Calu3 (cell line): ENCODE results near the gene CDPF1. TPM values are rescaled to one million over a fixed set of nuclear protein-coding genes. Genes with fewer than 3 reads are reported as not detected.

Experiments used
- BruUV-seq: library from RNA; stranded (reverse); fragments of 400-500 nt; replicated peaks from 2 replicates; lab custom pipeline; 2021; lab: Mats Ljungman, UMichigan
- CTCF ChIA-PET: fragments of 300-600 bp; sonication (Branson Sonifier 250); formaldehyde crosslinking; loops from one replicate; lab custom pipeline; 2022; ENCODE audit warnings: antibody characterized with exemption; lab: Charles Lee
- DNase-seq: peaks from one replicate; pipeline ENCODE4 v3.0.0; 2022
- H3K27ac Mint-ChIP-seq: one replicate; pipeline ENCODE4 v1.8.0; 2022; ENCODE audit warnings: mixed read lengths; ENCODE audit not compliant: unreplicated experiment
- H3K27me3 Mint-ChIP-seq: one replicate; pipeline ENCODE4 v1.8.0; 2022; ENCODE audit warnings: mixed read lengths; ENCODE audit not compliant: unreplicated experiment
- H3K36me3 Mint-ChIP-seq: one replicate; pipeline ENCODE4 v1.8.0; 2022; ENCODE audit warnings: mild to moderate bottlenecking, moderate library complexity, mixed read lengths; ENCODE audit not compliant: insufficient read depth, unreplicated experiment
- H3K4me1 Mint-ChIP-seq: one replicate; pipeline ENCODE4 v1.8.0; 2022; ENCODE audit warnings: mild to moderate bottlenecking, low read depth, mixed read lengths; ENCODE audit not compliant: unreplicated experiment
- H3K4me3 Mint-ChIP-seq: one replicate; pipeline ENCODE4 v1.8.0; 2022; ENCODE audit warnings: mild to moderate bottlenecking, low read depth, moderate library complexity, mixed read lengths; ENCODE audit not compliant: unreplicated experiment
- H3K9me3 Mint-ChIP-seq: one replicate; pipeline ENCODE4 v1.8.0; 2022; ENCODE audit warnings: low read depth, mixed read lengths; ENCODE audit not compliant: unreplicated experiment
- intact Hi-C: fragments of 100-400 bp; cut with micrococcal nuclease; formaldehyde crosslinking; loops from one replicate; pipeline ENCODE4 v1.10.0; 2022; ENCODE audit not compliant: unreplicated experiment
- total RNA-seq: library from RNA; stranded (reverse); gene quantifications from 2 replicates; pipeline ENCODE4 v1.2.3, GENCODE V29; 2022
- TF ChIP-seq, protein P1 (sequence below): fragments of 200-600 bp; IDR thresholded peaks from one replicate; pipeline ENCODE4 v1.8.0; 2022; ENCODE audit warnings: antibody characterized with exemption; ENCODE audit not compliant: unreplicated experiment

The CDPF1 gene
- total RNA-seq, 1 experiment from 2014 or later = 10.5 TPM

- TF ChIP-seq, protein P1, sequence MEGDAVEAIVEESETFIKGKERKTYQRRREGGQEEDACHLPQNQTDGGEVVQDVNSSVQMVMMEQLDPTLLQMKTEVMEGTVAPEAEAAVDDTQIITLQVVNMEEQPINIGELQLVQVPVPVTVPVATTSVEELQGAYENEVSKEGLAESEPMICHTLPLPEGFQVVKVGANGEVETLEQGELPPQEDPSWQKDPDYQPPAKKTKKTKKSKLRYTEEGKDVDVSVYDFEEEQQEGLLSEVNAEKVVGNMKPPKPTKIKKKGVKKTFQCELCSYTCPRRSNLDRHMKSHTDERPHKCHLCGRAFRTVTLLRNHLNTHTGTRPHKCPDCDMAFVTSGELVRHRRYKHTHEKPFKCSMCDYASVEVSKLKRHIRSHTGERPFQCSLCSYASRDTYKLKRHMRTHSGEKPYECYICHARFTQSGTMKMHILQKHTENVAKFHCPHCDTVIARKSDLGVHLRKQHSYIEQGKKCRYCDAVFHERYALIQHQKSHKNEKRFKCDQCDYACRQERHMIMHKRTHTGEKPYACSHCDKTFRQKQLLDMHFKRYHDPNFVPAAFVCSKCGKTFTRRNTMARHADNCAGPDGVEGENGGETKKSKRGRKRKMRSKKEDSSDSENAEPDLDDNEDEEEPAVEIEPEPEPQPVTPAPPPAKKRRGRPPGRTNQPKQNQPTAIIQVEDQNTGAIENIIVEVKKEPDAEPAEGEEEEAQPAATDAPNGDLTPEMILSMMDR = no peak
These were observed 16.9 kb downstream of the CDPF1 start for GRCh38 chr22:46233231-46233630.

GRCh38 chr22:46230262-46230901 lies 19.7 kb downstream of the CDPF1 start:
- no peak for DNase-seq
- Mint-ChIP-seq H3K27ac (no peak overlapping the region), H3K27me3 (no peaks in the 10 kb centered on the region), H3K9me3 (no peaks in the 10 kb centered on the region), H3K4me1 (no peaks in the 10 kb centered on the region), H3K4me3 (no peak overlapping the region), H3K36me3 (no peaks in the 10 kb centered on the region)
- CTCF ChIA-PET = no interaction called here
- no TSS peak for BruUV-seq
- TF ChIP-seq, protein P1 = no peak
- intact Hi-C loops = no loop called here

More at GRCh38 chr22:46233231-46233630, 16.9 kb downstream of the CDPF1 start:
- Mint-ChIP-seq H3K36me3 (no peaks in the 10 kb centered on the region), H3K4me3 (no peak overlapping the region), H3K27ac (no peak overlapping the region), H3K9me3 (no peaks in the 10 kb centered on the region), H3K4me1 (no peaks in the 10 kb centered on the region), H3K27me3 (no peaks in the 10 kb centered on the region)
- no TSS peak for BruUV-seq
- no peak for DNase-seq
- intact Hi-C loops = no loop called here
- CTCF ChIA-PET = no interaction called here

GRCh38 chr22:46229701-46230100 lies 20.4 kb downstream of the CDPF1 start:
- intact Hi-C loops = no loop called here
- no peaks in the 10 kb centered on the region for H3K9me3 Mint-ChIP-seq

GRCh38 chr22:46226577-46226976 lies 23.5 kb downstream of the CDPF1 start:
- no peak overlapping the region for H3K27ac Mint-ChIP-seq
- CTCF ChIA-PET = no interaction called here
- no peaks in the 10 kb centered on the region for H3K9me3 Mint-ChIP-seq
- H3K4me3 Mint-ChIP-seq = no peak overlapping the region
- TF ChIP-seq, protein P1 = no peak
- no TSS peak for BruUV-seq
- H3K36me3 Mint-ChIP-seq = peaks cover 7% of the 10 kb centered on the region
- DNase-seq = no peak
- no peaks in the 10 kb centered on the region for H3K27me3 Mint-ChIP-seq
- H3K4me1 Mint-ChIP-seq = no peaks in the 10 kb centered on the region
- intact Hi-C loops = no loop called here

More at GRCh38 chr22:46229701-46230100, 20.4 kb downstream of the CDPF1 start:
- no peaks in the 10 kb centered on the region for H3K4me1 Mint-ChIP-seq
- TF ChIP-seq, protein P1 = no peak
- CTCF ChIA-PET = no interaction called here
- DNase-seq = no peak
- no TSS peak for BruUV-seq
- H3K27ac Mint-ChIP-seq = no peak overlapping the region
- no peaks in the 10 kb centered on the region for H3K27me3 Mint-ChIP-seq
- H3K4me3 Mint-ChIP-seq = no peak overlapping the region
- H3K36me3 Mint-ChIP-seq = peaks cover 6% of the 10 kb centered on the region
